Suppressor macrophage treated with lipopolysaccharide for 4 hours (primary cell): ENCODE measurements around the gene HABP2.

ENCODE experiments used
- DNase-seq: peaks from one replicate; pipeline ENCODE4 v3.0.0-alpha.2; 2020

The HABP2 gene

DNA sequence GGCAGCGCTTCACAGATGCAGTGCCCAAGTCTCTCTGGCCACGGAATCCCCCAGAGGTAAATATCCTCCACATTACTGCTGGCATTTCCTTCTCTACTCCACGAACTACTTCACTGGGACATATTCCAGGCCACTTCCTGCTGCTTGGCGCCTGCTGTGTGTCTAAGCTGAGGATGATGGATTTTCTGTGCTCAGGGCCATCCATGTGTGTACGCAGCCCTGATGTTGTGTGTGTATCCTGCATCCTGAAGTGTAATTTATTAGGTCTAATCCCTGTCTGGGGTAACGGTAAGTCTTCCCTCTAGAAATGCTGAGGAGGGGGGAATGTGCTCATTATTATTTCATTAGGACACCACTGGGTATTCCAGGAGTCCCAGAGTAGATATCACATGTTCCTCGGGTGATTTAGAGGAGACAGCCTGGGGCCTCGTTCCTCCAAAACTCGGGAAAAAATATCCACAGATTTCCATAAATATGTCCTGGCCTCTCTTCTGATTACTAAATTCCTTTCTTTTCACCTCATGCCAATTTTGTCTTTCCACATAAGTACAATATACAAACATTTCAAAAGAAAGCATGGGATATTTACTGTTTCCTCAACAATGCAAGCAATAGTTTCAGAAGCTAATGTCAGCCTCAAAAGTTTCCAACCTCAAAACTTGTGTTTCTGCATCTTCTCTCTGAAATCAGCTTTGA is 25.5 kb upstream of the HABP2 start:
- no peak for DNase-seq

DNA sequence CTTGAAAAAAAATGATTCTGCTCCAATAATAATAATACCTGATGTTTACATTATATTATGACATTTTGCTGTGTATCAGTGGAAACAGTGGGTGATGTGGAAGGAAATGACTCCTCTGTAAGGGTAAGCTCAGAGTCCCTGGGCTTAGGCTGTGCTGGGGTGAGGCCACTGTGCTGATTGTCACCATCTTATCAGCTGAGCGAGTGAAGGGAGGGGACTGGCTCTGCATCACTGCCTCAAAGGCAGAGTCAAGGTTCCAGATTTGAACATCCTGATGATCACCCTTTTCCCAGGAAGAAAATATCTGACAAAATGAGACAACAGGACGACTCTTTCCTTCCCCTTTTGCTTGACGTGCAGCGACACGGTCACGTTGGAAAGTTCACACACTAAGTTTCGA is 24.0 kb upstream of the HABP2 start:
- peak; percentile 23 for DNase-seq

DNA sequence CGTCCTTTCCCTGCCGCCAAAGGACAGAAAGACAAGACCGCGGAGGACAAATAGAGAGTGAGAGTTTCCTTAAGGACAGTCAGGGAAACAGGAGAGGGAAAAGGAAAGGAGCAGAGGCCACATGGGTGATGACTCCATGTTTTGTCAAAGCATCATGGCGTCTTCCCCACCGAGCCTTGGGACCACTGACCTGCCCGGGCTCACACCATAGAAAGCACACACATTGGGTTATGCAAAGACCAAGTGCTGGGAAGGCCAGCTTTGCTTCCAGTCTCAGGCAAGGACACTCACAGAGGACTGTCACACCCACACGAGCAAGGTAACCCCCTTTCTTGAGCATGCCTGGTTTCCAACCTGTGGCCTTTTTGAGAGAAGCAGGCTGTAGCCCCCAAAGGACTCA is 23.3 kb upstream of the HABP2 start:
- no peak for DNase-seq

DNA sequence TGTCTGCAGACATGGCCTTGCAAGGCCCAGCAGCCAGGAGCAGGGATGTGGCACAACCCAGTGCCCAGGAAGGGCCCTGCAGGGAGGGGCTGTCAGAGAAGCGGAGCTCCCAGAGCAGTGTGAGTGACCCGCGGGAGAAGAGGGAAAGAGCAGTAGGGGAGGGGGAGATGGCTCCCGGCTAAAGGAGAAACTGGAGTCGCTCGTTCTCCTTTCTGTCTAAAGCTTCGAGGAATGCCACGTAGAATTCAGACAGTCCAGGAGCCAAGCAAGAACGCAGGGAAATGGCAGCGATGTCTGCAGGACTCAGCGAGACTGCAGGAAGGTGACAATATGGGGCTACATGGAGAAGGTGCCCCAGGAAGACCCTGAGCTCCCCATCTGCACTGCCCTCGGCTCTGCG is 22.4 kb upstream of the HABP2 start:
- DNase-seq: no peak

DNA sequence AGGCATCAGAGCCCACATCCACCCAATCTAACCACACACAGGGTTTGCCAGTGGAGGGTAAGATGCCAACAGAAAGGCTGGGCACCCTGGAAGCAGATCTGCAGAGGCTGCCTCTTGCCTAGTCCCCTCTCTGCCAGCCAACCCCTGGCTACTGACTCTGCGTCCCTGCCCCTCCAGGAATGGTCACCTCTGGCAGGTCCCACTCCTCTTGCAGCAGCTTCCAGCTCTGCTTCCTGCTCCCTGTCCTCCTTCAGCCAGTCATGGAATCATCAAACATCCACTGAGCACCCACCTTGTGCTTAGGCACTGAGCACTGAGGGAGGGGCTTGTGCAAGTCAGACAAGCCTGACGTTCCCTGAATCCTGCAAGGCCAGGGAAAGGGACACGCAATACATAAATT is 20.1 kb upstream of the HABP2 start:
- no peak for DNase-seq

DNA sequence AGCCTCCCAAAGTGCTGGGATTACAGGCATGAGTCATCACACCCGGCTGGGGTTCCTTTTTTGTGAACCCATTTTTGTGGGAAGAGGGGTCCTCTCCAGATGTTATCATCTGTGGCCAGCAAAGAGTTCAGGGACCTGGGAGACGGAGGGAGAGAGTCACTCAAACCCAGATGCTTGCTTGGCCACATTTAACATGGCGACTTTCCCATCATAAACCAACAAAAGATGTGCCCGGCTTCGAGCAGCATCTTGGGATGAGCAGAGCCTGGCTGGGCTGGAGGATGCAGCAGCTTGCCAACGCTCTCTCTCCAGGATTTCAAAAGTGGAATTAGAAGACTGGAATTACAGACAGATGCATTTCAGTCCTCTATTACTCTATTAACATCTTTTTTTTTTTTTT is 19.1 kb upstream of the HABP2 start:
- no peak for DNase-seq

DNA sequence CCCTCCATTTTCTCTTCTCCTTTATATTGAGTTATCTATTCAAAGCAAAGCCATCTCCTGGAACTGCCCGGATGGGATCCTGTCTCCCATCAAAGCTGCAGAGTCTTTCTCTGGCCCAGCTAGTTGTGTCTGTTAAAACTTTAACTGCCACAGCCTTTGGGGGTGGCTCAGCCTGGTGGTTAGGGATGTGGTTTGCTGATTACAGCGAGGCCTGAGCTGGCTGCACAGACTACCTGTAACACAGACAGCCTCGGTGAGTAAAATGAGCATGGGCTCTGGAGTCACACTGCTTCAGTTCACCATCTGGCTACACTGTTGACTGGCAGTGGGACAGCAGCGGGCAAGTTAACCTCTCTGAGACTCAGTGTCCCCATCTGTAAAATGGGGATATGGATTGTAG is 18.4 kb upstream of the HABP2 start:
- DNase-seq: no peak

DNA sequence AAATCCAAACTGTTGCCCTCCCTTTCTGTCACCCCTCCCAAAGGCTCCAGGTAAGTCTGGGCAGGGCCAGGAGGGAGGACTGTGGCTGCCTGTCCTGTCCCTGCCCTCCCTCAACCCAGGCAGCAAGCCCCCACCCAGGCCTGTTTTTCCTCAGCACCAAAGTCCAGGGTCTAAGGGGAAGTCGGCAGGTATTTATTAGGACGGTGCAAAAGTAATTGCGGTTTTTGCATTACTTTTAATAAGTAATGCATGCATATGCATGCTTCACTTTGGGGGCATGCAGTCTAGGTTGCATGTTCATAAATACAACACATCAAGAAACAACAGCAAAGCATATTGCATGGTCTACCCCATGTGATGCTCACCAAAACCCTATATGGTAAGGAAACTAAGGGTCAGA is 15.2 kb upstream of the HABP2 start:
- DNase-seq: no peak

DNA sequence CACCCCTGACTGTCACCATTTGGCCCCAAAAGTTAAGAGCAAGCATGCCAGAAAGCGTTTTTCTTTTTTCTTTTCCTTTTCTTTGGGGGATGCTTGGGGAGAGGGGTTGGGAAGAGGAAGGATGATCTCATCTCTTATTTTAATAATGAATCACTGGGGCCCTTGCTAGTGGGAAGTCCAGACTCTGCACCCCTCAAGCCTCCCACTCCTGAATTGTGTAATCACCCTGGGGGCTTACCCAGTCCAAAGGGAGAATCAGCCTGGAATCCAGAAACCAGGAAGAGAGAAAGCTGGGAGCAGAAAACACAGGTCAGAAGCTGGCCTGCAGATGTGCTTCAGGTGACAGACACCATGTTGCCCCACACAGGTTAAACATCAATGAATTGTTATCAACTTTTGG is 14.7 kb upstream of the HABP2 start:
- DNase-seq: peak; percentile 46

DNA sequence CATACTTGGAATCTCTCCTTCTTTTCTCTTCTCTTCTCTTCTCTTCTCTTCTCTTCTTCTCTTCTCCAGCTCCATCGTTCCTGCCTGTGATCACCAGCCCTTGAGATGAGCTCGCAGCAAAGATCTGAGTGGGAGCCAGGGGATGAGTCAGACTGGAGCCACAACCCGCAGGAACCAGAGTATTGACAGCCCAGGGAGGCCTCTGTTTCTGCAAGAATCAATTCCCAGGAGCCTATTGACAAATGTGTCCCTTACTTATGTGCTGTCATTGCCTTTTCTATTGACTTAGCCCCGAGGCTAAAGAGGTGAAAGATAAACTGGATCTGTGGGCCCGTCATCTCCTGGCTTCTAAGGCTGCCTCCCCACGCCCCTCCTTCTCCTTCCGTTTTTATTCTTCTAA is 13.1 kb upstream of the HABP2 start:
- peak; percentile 56 for DNase-seq

DNA sequence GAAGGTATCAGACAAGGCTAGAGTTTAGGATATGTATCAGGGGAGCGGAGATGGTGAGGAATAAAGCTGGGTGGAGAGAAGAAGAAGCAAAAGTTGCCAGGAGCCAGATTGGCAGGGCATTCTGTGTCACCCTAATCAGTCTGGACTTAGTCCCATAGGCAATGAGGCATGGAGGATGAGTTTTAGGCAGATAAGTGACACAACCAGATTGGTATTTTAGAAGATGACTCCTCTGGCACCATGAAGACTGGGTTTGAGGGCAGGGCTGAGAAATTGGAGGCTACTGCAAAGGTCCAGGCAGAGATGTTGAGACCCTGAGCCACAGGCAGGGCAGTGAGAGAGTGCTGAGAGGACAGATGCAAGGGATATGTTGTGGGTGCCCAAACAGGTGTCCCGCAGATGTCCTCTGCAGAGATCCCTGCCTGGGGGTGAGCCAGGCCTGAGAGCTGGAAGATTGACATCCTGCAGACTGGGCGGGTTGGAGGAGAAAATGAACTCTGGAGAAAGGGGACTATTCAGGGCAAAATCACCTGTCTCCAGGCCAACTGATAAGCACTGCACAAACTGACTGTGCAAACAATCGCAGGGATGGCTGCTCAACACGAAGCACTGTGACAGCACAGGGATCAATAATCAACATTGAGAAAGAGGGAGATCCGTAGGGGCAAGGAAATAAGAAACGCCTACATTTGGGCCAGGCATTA is 11.9 kb upstream of the HABP2 start:
- no peak for DNase-seq

DNA sequence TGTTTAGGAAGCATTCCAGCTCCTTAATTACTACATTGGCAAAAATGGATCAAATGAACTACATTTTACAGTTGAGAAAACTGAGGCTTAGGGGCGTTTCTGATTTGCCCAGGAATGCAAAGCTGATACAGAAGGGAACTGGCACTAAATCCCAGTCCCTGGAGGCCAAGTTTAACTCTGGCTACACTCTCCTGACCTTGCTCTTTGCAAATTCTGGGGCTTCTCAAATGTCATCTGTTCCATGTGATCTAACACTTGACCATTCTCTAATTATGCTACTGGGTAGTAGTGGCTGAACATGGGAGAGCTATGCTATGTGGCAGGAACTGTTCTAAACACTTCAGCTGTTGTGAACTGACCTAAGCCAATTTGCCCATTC is 11.3 kb upstream of the HABP2 start:
- no peak for DNase-seq

DNA sequence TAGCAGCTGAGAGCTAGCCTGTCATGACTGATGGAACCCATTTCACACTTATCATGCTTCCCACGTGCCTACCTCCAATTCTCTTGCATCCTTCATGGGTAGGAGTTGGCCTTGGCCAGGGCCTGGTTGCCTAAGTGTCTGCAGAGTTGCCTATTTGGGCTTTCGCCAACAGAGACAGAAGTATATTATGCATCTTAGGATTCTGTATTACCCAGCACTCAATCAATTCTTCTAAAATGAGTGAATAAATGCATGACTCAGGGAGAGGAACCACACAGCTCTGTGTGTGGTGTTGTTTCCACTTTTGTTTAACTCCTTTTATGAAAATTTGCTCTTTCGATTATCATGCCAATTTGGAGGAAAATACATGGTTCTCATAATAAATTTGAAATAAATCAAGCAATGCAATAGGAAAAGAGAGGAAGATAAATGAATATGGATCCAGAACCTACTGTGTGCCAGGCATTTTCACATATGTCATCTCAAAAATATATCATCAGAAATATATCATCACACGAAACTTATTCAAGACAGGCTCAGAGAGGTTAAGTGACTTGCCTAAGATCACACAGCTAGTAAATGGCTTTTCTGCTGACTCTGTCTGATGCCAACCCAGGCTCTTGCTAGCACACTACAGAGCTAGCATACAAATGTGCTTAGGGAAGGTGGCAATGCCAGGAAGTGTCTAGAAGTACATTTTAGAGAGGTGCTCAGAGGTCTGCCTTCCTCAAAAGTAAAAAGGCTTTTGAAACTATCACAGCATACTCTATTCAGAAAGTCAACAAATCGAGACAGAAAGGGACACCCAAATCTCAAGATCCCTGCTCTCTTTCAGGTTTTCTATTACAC is 9.5 kb upstream of the HABP2 start:
- no peak for DNase-seq

DNA sequence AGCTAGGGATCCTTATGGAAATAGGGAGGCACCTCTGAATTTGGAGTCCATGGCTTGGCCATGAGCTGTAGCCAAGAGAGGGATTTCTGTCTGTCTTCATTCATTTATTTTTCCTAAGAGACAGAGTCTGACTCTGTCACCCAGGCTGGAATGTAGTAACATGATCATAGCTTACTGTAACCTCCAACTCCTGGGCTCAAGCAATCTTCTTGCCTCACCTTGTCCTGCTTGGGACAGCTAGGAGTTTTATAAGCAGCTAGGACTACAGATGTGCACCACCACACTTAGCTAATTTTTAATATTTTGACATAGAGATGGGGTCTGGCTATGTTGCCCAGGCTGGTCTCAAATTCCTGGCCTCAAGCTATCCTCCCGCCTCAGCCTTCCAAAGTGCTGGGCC is 8.5 kb upstream of the HABP2 start:
- no peak for DNase-seq

DNA sequence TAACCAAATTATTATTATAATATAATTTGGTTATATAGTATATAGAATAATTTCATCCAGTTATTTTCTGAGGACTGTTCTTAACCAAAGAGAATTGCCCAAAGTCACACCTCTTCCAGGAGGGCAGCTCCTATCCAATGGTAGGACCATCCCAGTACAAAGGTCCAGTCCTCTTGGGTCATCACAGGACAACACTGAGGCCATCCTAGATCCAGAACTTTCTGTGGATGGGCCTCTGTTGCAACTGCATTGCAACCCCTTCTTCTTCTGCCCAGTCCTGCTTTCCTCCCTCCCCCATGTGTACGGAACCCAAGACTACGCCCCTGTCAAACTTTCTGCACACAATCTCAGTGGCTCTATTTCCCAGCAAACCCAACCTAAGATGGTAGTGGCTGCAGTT is 5.4 kb upstream of the HABP2 start:
- no peak for DNase-seq

DNA sequence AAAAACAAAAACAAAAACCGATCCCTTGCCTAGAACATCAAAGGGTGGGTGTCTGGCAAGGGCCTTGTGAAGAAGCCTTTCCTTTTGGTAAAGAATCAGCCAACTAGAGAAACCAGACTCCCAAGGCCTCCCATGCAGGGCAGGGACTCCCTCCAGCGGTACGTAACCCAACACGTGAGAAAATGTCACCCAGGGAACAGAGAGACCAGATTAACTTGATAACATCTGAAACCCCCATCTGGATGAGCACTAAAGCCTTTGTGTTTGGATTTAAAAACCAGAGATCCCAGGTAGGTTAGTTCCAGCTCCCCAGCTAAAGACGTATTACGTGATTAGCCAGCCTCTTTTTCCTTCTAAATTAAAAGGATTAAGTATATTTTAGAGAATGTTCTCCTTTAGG is 3.0 kb upstream of the HABP2 start:
- no peak for DNase-seq

DNA sequence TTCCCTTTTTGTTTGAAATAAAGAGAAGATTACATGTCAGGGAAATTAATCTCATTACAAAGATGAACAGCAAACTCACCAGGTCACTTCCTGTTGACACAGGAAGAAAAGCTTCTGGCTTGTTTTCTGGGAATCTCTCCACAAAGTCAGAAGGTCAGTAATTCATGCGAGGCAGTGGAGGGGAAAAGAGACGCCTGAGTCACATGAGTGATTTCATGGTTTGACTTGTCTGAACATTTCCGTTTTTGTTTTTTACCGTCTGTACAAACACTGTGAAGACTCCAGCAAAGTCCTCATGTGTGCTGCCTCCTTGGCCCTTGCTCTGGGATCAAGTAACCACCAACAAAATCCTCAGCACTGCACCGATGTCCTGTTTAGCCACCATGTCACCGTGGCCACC is 2.5 kb upstream of the HABP2 start:
- DNase-seq: peak; percentile 10

DNA sequence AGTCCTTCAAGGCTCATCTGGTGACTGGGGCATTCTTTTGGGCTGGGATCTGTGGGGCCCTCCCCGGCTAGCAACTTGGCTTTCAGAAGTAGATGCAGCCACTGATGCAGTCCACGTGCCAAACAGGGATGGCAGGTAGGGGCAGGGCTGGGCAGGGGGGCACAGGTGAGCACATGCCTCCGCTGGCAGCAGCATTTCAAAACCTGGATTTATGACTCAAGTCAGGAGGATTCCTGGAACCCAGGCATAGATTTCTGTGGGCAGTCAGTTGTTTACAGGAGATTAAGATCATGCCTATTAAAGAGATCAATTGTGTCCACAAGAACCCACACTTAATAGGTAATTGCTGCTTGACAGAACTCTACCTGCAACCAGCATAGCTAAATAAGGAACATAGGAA is 839 bp upstream of the HABP2 start:
- no peak for DNase-seq

DNA sequence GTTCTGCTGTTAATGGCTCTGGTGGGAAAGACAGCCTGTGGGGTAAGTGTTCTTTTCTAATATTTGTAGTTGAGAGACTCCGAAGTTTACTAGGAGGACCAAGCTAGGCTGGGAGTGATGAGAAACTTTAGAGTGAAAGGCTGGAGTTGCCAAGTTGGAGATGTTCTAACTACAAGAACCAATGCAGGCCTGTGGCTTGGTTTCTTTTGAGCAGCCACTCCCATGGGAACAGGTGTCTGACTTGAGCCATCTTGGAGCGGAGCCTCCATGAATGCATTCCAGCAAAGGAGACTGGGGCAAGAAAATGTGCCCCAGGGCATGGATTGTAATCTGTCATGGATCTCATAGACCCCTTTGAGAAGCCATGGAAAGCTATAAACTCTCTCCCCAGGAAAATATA is 296 bp downstream of the HABP2 start:
- no peak for DNase-seq

DNA sequence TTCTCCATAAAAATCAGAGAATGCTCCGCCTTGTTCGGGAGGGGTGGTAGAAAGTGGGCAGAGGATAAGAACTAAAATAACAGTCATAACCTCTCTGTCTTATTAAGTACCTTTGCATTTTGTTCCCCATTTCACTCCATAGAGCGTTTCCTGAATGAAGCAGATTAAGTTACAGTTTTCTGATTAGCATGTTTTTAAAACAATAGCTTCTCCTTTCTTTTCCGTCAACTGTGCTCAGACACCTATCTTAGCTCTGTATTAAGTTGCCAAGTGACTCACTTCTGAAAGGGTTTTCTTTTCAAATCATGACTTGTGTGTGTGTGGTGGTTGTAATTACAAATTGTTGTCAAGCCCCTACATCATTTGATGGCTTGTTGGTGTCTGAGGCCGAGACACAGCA is 1.4 kb downstream of the HABP2 start:
- no peak for DNase-seq

DNA sequence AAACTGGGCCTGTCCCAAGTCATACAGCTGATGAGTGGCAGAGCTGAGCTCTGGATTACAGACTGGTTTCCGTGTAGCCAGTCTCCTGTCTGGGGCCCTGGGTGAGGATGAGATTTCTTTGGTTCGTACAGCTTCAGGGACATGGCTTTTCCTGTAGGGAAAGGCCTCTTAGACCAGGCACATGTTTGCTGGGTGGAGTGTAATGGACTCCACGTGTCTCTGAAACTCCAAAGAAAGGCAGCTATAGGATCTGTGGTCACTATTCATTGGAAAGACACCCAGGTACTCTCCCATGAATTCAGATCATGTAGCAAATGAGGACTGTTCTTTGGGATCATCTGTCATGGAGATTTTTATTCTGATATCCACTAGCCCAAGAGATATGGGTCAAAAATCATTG is 2.4 kb downstream of the HABP2 start:
- DNase-seq: no peak

DNA sequence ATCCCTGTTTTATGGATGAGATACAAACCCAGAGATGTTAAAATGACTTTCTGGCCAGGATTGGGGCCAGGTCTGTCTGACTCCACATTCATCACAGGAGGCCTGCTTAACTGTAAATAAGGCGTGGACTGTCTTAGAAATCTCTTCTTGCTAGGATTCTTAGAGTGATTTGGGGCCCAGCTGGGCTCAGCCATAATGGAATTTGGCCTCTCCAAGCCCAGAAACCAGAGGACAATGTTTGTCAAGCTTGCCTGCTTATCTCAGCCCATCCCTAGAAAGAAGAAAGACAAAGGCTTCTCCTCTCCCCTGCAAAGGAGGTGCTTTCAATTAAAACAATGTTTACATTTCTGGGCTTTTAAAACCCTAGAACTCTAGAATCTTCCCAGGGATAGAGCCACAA is 2.9 kb downstream of the HABP2 start:
- DNase-seq: no peak

DNA sequence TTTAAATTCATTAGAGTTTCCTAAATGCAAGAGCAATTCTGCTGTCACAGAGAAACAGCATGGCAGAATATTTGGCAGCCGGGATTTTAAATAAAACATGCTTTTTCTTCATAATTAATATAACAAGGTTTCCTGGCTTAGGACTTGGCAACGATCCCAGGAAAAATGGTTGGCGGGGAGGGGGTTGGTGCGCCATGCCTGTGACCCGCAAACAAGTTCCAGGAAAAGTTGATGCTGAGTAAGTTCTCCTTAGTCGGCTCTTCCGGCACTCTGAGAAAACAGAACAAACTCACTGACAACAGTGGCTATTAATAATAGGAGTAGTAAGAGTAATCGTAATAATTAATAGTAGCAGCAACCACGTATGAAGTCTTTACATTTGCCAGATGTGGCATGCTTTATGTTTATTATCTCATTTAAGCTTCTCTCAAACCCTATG is 4.6 kb downstream of the HABP2 start:
- DNase-seq: peak; percentile 28

DNA sequence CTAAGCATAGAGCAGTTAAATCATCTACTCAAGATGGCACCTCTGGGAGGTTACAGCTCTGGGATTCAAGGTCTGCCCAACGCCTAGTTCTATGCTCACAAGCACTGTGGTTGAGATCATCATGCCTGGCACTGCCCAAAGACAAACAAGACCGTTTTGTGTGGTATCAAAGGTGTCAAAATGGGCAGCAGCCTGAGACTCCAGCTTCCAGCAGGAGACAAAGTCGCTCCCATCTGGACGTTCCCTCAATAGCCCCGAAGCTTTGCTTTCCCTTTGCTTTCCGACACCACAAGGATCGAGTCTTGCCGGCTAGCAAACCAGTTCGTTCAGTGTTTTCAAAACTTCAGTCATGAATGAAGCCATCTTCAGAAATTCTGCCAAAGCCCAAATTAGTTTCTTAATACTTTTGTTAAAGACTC is 5.1 kb downstream of the HABP2 start:
- no peak for DNase-seq
